ENCODE results near the gene CRKL. TPM values are rescaled to one million over a fixed set of nuclear protein-coding genes. Genes with fewer than 3 reads are reported as not detected.

Gene CRKL
- total and polyA plus RNA-seq, 12 donors = 15.6 to 69.1 (median 43.3) TPM

DNA sequence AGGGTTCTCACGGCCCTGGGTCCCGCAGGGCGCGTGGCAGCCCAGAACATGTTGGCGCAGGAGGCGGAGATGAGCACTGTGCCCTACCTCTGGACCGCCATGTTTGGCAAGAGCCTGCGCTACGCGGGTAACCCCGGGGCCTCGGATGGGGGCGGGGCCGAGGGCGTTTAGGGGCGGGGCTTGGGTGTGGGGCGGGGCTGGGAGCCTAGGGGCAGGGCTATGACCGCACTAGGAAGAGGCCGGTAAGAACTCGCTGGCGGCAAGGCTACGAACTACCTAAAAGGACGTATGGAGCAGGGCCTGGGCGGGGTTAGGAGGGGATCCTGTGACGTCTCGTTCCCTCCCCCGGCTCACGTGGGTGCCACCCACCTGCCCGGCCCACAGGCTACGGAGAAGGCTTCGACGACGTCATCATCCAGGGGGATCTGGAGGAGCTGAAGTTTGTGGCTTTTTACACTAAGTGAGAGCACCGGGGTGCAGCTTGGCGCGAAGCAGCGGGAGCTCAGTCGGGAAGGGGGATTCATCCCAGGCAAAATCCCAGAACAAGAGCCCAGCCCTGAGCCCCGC, 62.1 kb downstream of the CRKL start:
- WGBS, 4 donors = 6 to 15% (median 14%) methylated on average over 18 to 39 of the region's 39 CpGs
- intact Hi-C loops (cut with DNase I) = no loop called here
- Histone ChIP-seq H3K27me3 (no peaks in the 10 kb centered on the region), H3K4me3 (peak overlapping the region in 1 of 4 donors; percentile 53), H3K4me1 (replicated peaks in 1 of 2) (peaks cover 26 to 37% of the 10 kb centered on the region in 2 donors), H3K9me3 (replicated peaks in 1 of 3) (peaks cover 0 to 4% (median 0%) of the 10 kb centered on the region in 3 donors), H3K36me3 (replicated peaks in 1 of 2) (no peaks in the 10 kb centered on the region), H3K27ac (peak overlapping the region in 1 of 5 donors; percentile 31)
- DNase-seq = peak; percentile 77 to 88 (median 84)
- peak in 1 of 2 donors; percentile 24 for TF ChIP-seq POLR2A (IDR thresholded peaks at IDR 0.05)
- TF ChIP-seq, protein P1, sequence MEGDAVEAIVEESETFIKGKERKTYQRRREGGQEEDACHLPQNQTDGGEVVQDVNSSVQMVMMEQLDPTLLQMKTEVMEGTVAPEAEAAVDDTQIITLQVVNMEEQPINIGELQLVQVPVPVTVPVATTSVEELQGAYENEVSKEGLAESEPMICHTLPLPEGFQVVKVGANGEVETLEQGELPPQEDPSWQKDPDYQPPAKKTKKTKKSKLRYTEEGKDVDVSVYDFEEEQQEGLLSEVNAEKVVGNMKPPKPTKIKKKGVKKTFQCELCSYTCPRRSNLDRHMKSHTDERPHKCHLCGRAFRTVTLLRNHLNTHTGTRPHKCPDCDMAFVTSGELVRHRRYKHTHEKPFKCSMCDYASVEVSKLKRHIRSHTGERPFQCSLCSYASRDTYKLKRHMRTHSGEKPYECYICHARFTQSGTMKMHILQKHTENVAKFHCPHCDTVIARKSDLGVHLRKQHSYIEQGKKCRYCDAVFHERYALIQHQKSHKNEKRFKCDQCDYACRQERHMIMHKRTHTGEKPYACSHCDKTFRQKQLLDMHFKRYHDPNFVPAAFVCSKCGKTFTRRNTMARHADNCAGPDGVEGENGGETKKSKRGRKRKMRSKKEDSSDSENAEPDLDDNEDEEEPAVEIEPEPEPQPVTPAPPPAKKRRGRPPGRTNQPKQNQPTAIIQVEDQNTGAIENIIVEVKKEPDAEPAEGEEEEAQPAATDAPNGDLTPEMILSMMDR (IDR thresholded peaks at IDR 0.05) = no peak

- Histone ChIP-seq H3K4me3 (peak overlapping the region in 1 of 4 donors; percentile 53), H3K27ac (peak overlapping the region in 1 of 5 donors; percentile 31), H3K27me3 (no peaks in the 10 kb centered on the region), H3K36me3 (replicated peaks in 1 of 2) (no peaks in the 10 kb centered on the region), H3K4me1 (replicated peaks in 1 of 2) (peaks cover 26 to 37% of the 10 kb centered on the region in 2 donors), H3K9me3 (replicated peaks in 1 of 3) (peaks cover 0 to 4% (median 0%) of the 10 kb centered on the region in 3 donors)
- DNase-seq = no peak
- TF ChIP-seq POLR2A (IDR thresholded peaks at IDR 0.05) = no peak
- TF ChIP-seq, protein P1 (IDR thresholded peaks at IDR 0.05) = no peak
- intact Hi-C loops (cut with DNase I) = no loop called here
- WGBS, 4 donors = 22 to 37% (median 34%) methylated on average over 12 to 13 of the region's 13 CpGs
These were observed 62.8 kb downstream of the CRKL start for GRCh38 chr22:20979940-20980453.

GRCh38 chr22:20980523-20980922, 63.3 kb downstream of the CRKL start:
- Histone ChIP-seq H3K4me3 (no peak overlapping the region), H3K27ac (no peak overlapping the region), H3K9me3 (replicated peaks in 1 of 3) (peaks cover 0 to 4% (median 0%) of the 10 kb centered on the region in 3 donors), H3K36me3 (replicated peaks in 1 of 2) (peaks cover 0 to 3% of the 10 kb centered on the region in 2 donors), H3K4me1 (replicated peaks in 1 of 2) (peaks cover 26 to 37% of the 10 kb centered on the region in 2 donors), H3K27me3 (no peaks in the 10 kb centered on the region)
- no peak for DNase-seq
- intact Hi-C loops (cut with DNase I) = no loop called here
- WGBS, 4 donors = 47 to 55% (median 52%) methylated on average over 3 to 4 of the region's 4 CpGs
- TF ChIP-seq, protein P1 (IDR thresholded peaks at IDR 0.05) = no peak
- no peak for TF ChIP-seq POLR2A (IDR thresholded peaks at IDR 0.05)

- peaks cover 0 to 7% of the 10 kb centered on the region in 2 donors for H3K36me3 ChIP-seq (replicated peaks in 1 of 2)
- 57 to 67% (median 63%) methylated on average over 8 to 10 of the region's 10 CpGs for WGBS, 4 donors
- H3K9me3 ChIP-seq (replicated peaks in 1 of 3) = peaks cover 0 to 4% (median 0%) of the 10 kb centered on the region in 3 donors
- peak overlapping the region in 2 of 4 donors; percentile 73 to 75 for H3K4me3 ChIP-seq
- peaks cover 26 to 37% of the 10 kb centered on the region in 2 donors for H3K4me1 ChIP-seq (replicated peaks in 1 of 2)
- H3K27me3 ChIP-seq = no peaks in the 10 kb centered on the region
- no peak for TF ChIP-seq POLR2A (IDR thresholded peaks at IDR 0.05)
- TF ChIP-seq, protein P1 (IDR thresholded peaks at IDR 0.05) = no peak
- H3K27ac ChIP-seq = peak overlapping the region; percentile 57 to 93 (median 86)
- DNase-seq = no peak
- intact Hi-C loops (cut with DNase I) = no loop called here
These were observed 63.9 kb downstream of the CRKL start for GRCh38 chr22:20980938-20981722.

Data from adrenal gland (tissue), 12 donors.